NCI-H510A (cell line): Measurements from ENCODE around the gene ZNF710.
"Not testable (repeated sequence)": the region's sequence is repeated elsewhere in the genome, so short reads cannot be mapped to it uniquely, and the experiment has no call there.

ENCODE experiments used
- DNase-seq: peaks from one replicate; lab custom pipeline; 2025; lab: John Stamatoyannopoulos, UW

Gene ZNF710

DNA sequence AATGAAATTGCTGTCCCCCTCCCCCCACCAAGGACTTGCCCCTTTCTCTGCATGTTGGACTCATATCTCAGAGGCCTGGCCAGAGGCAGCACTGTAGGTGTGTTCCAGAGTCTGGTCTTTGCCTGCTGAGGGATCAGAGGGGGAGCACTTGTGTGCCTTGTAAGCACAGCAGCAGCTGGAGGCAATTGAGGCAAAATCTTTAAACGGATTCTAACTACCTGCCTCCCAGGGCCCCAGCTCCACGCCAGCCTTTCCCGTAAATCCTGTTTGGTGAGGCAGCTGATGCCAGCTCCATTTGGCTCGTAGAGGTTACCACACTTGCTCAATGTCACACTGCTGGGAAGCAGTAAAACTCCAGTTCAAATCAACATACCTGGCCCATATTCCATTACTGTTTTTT lies 103.4 kb downstream of the ZNF710 start:
- DNase-seq, result no peak

DNA sequence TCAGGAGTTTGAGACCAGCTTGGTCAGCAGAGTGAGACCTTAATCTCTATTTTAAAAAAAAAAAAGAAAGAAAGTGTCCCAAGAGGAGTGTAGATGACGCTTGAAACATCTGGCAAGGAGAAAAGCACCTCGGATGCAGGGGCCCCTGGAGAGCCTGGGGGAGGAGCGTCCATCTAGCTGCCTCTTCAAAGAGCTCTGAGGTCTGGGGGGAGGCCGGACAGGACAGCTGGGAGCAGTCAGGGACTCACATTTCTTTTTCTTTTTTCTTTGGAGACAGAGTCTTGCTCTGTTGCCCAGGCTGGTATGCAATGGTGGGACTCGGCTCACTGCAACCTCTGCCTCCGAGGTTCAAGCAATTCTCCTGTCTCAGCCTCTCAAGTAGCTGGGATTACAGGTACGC lies 104.4 kb downstream of the ZNF710 start:
- no peak for DNase-seq

DNA sequence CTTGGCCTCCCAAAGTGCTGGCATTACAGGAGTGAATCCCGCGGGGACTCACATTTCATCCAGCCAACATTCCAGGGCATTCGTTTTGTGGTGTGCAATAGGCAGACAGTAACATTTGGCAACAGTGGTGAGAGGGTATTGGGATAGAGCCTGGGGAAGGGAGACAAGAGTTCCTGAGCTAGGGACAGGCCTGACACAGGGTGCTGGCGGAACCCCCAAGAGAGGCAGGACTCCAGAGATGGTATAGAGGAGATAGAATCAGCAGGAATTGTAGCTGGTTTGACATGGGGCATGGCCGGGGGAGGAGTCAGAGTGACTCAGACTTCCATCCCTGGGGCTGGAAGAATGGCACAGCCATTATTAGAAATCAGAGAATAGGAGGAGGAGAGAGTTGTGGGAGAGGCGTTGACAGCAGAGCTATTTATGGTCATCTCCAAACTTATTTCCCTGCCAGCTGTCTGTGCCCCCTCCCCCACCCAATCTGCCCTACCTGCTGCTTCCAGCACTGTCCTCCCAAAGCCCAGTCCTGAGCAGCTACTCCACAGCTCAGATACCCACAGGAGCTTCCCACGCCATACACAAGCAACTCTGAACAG lies 105.5 kb downstream of the ZNF710 start:
- DNase-seq, result no peak

DNA sequence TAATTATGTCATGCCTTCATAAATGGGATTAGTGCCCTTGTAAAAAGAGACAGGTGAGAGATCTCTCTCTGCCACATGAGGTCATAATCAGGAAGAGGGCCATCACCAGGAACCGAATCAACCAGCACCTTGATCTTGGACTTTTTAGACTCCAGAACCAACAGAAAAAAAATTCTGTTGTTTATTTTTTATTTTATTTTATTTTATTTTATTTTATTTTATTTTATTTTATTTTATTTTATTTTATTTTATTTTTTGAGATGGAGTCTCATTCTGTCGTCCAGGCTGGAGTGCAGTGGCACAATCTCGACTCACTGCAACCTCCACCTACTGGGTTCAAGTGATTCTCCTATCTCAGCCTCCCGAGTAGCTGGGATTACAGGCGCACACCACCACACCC lies 106.9 kb downstream of the ZNF710 start:
- not testable (repeated sequence) for DNase-seq

DNA sequence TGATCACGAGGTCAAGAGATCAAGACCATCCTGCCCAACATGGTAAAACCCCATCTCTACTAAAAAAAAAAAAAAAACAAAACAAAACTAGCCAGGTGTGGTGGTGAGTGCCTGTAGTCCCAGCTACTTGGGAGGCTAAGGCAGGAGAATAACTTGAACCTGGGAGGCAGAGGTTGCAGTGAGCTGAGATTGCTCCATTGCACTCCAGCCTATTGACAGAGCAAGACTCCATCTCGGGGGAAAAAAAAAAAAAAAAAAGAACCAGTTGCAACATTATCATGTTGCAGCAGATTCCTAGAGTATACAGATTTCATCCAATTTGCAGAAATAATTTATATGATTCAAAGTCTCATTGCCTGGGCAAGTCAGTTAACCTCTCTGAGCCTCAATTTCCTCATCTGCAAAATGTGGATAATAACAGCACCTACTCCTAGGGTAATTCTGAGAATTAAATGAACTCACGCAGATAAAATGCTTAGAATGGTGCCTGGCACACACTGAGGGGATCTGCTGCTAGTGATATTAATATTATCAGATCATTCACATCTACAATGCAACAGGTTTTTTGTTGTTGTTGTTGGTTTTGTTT lies 108.1 kb downstream of the ZNF710 start:
- not testable (repeated sequence) for DNase-seq

DNA sequence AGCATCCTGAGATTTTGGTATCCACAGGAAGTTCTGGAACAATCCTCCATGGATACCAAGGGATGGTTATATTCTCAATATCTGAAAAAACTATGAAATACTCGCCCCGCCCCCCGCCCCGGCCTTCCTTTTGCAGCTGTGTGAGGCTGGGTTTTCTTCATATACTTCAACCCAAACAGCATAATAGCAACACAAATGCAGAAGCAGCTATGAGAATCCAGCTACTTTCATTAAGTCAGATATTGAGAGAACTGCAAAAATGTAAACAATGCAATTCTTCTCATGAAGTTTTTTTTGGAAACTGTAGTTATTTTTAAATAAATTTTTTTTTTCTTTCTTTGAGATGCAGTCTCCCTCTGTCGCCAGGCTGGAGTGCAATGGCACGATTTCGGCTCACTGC lies 112.0 kb downstream of the ZNF710 start:
- DNase-seq, result no peak

DNA sequence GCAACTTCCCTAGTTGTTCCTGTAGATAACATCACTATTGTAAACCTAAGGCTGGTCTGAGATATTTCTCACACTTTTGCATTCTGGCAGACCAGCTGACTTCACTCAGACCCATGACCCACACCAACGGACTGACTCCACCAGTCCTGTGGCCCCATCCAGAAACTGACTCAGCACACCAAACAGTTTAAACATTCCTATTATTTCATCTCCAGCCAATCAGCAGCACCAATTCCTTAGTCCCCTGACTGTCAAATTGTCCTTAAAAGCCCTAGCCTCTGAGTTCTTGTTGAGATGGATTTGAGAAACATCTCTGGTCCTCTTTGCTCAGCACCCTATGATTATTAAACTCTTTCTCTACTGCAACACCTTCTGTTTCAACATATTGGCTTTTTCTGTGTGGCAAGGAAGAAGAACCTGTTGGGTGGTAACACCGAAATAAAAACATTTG lies 113.4 kb downstream of the ZNF710 start:
- no peak for DNase-seq

DNA sequence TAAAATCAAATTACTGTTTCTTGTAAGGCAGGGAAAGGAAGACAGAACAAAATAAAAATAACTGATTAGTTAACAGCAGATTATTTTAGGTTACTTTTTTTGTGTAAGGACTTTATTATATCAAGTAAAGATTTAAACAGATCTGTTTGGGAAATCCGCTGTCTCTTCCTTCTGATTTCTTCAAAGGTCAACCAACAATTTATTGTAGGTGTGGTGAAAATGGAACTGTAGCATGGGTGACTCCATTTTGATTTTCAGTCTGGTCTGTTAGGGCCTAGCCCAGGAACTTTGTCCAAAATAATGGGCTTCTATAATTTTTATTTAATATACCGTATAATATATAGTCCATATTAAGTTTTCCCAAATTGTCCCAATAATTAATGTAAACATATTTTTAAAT lies 114.7 kb downstream of the ZNF710 start:
- no peak for DNase-seq

DNA sequence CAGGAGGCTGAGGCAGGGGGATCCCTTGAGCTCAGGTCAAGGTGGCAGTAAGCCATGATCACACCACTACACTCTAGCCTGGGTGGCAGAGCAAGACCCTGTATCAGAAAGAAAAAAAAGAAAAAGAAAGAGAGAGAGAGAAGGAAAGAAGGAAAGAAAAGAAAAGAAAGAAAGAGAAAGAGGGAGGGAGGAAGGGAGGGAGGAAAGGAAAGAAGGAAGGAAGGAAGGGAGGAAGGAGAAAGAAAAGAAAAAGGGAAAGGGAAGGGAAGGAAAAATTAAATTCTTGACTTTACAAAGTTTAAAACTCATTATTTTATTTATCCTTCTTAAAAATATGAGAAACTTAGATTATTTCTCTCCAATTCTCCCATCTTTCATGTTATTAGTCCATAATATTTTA lies 118.2 kb downstream of the ZNF710 start:
- DNase-seq, result no peak

DNA sequence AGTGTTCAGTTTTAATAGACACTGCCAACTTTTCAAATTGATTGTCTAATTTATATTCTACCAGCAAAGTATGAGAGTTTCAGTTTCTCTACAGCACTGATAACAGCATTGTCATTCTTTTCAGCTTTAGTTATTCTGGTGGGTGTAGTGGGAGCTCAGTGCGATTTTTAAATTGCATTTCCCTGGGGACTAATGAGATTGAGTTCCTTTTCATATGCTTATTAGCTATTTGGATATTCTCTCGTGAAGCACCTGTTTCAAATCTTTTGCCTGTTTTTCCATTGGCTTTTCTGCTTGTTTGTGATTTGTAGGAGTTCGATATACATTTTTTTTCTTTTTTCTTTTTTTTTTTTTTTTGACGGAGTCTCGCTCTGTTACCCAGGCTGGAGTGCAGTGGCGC lies 120.0 kb downstream of the ZNF710 start:
- no peak for DNase-seq

DNA sequence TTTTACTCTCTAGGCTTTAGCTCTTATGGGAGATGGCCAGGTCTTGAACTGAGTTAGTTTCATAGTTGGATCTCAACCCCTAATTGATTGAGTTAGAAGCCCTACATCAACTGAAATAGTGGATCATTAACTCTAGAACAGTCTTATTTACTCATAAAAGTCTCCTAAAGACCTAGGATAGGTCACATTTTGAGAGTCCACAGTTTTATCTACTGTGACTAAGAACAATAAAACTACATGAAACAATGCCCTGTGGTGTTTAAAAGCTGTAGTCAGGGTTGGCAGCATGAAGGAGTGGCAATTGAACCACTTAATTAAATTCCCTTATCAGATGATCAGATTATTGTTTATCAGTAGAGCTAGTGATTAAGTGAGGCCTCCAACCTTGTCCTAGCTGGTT lies 123.4 kb downstream of the ZNF710 start:
- no peak for DNase-seq

DNA sequence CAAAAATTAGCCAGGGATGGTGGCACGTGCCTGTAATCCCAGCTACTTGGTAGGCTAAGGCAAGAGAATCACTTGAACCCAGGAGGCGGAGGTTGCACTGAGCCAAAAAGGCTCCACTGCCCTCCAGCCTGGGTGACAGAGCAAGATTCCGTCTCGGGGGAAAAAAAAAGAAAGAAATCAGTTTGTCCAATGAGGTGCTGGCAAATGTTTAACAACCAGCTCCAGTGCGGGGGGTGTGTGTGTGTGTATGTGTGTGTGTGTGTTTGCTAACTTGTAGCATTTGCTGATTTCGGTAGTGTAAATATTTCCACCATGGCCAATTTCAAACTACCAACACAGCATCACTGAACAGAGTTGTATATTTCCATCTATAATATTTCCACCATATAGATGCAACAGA lies 124.9 kb downstream of the ZNF710 start:
- DNase-seq, result no peak

DNA sequence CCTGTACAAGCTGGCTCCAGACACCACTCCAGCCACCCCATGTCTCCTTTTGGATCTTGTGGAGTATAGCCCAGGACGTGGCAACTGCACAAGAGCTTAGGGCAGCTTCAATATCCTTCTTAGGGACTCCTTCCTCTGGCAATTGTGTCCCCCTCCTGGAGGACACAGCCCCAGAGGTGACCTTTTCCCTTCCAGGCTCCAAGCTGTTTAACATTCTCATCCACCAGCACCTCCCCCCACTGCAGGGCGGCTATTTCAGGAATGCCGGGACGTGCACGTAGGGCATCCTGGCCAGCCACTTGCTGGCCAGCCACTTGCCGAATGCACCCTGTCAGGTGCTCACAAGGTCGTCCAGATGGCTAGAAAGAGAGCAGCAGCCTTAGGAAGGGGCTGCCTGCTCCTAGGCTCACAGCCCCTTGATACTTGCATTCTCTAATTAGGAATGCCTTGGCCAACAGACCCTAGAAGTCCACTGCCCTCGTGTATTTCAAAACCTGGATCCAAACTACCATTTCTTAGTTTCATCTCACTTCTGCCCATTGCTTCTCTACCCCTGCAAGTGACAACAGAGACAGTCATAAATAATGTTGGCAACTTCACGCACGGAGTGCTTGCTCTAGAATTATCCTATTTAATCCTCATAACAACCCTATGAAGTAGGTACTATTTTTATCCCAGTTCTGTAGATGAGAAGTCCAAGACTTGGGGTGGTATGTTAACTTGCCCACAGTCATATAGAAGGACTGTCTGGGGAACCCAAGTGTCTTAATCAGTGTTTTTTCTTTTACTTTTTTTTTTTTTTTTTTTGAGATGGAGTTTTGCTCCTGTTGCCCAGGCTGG lies 125.7 kb downstream of the ZNF710 start:
- no peak for DNase-seq

DNA sequence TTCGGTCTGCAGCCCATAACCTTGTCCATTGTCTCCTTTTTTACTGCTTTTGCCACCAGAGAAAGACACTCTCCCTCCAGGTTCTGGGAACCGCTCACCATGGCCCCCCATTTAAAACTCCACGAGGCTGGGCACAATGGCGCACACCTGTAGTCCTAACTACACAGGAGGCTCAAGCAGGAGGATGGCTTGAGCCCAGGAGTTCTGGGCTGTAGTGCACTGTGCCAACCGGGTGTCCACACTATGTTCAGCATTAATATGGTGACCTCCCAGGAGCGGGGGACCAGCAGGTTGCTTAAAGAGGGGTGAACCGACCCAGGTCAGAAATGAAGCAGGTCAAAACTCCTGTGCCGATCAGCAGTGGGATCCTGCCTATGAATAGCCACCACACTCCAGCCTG lies 129.2 kb downstream of the ZNF710 start:
- no peak for DNase-seq
